Mesendoderm (in vitro differentiated cells): ENCODE measurements around the gene TBCD.

Source experiments
- DNase-seq: peaks from one replicate; pipeline ENCODE4 v3.0.0; 2013
- H2AK5ac ChIP-seq: 2 replicates; pipeline ENCODE4 v1.6.1; 2013; ENCODE audit warnings: low read length, inconsistent platforms
- H2BK120ac ChIP-seq: 2 replicates; pipeline ENCODE4 v1.6.1; 2013; ENCODE audit warnings: low read depth, mild to moderate bottlenecking, low read length, moderate library complexity, mixed read lengths
- H2BK15ac ChIP-seq: replicated peaks from 2 replicates; pipeline ENCODE4 v1.6.1; 2013; ENCODE audit warnings: low read depth, mild to moderate bottlenecking, moderate library complexity
- H2BK5ac ChIP-seq: 2 replicates; pipeline ENCODE4 v1.6.1; 2013; ENCODE audit warnings: low read length, inconsistent platforms
- H3K18ac ChIP-seq: 2 replicates; pipeline ENCODE4 v1.6.1; 2013; ENCODE audit warnings: mild to moderate bottlenecking, low read length, mixed read lengths
- H3K23ac ChIP-seq: one replicate; pipeline ENCODE4 v1.6.1; 2013; ENCODE audit warnings: low read length
- H3K27ac ChIP-seq: 2 replicates; pipeline ENCODE4 v1.5.1; 2013; ENCODE audit warnings: low read depth, mild to moderate bottlenecking, inconsistent platforms, low read length, moderate library complexity
- H3K27me3 ChIP-seq: 2 replicates; pipeline ENCODE4 v1.6.1; 2013; ENCODE audit warnings: low read length, control low read depth, mild to moderate bottlenecking, inconsistent platforms; ENCODE audit not compliant: insufficient read depth, poor library complexity
- H3K36me3 ChIP-seq: 2 replicates; pipeline ENCODE4 v1.6.1; 2013; ENCODE audit warnings: low read length, inconsistent platforms; ENCODE audit not compliant: control insufficient read depth, insufficient read depth
- H3K4ac ChIP-seq: one replicate; pipeline ENCODE4 v1.6.1; 2013; ENCODE audit warnings: low read depth, mild to moderate bottlenecking, low read length, moderate library complexity
- H3K4me1 ChIP-seq: 2 replicates; pipeline ENCODE4 v1.6.1; 2013; ENCODE audit warnings: low read depth, low read length, inconsistent platforms; ENCODE audit not compliant: control insufficient read depth
- H3K4me2 ChIP-seq: 2 replicates; pipeline ENCODE4 v1.6.1; 2013; ENCODE audit warnings: low read length
- H3K4me3 ChIP-seq: 2 replicates; pipeline ENCODE4 v1.5.1; 2013; ENCODE audit warnings: mild to moderate bottlenecking, low read length
- H3K56ac ChIP-seq: one replicate; pipeline ENCODE4 v1.6.1; 2013; ENCODE audit warnings: low read length
- H3K79me1 ChIP-seq: 2 replicates; pipeline ENCODE4 v1.6.1; 2013; ENCODE audit warnings: low read length, inconsistent platforms
- H3K79me2 ChIP-seq: 2 replicates; pipeline ENCODE4 v1.6.1; 2013; ENCODE audit warnings: mild to moderate bottlenecking, low read length; ENCODE audit not compliant: control insufficient read depth, insufficient read depth
- H3K9ac ChIP-seq: 2 replicates; pipeline ENCODE4 v1.6.1; 2013; ENCODE audit warnings: low read length, inconsistent platforms
- H4K5ac ChIP-seq: one replicate; pipeline ENCODE4 v1.6.1; 2013; ENCODE audit warnings: low read length
- H4K8ac ChIP-seq: one replicate; pipeline ENCODE4 v1.6.1; 2013; ENCODE audit warnings: low read depth, mild to moderate bottlenecking, control low read depth, low read length, moderate library complexity
- WGBS: extraction: QIAGEN DNeasy Blood & Tissue Kit; methylation state at CpG from one replicate; pipeline ENCODE4 v1.1.7; 2013; ENCODE audit warnings: low lambda C conversion rate, missing lambda C conversion rate; ENCODE audit not compliant: insufficient coverage; ENCODE audit errors: extremely low coverage; 5-methylcytosine and 5-hydroxymethylcytosine counted together

Gene TBCD

GRCh38 chr17:82956146-82956725, 204.4 kb downstream of the TBCD start:
- H3K27ac ChIP-seq: no peak overlapping the region
- H3K4ac ChIP-seq: no peak overlapping the region
- H4K5ac ChIP-seq: no peak overlapping the region
- no peaks in the 10 kb centered on the region for H3K79me2 ChIP-seq
- no peak overlapping the region for H2BK5ac ChIP-seq
- no peak overlapping the region for H3K18ac ChIP-seq
- H4K8ac ChIP-seq: no peak overlapping the region
- no peaks in the 10 kb centered on the region for H3K4me1 ChIP-seq
- no peak overlapping the region for H3K23ac ChIP-seq
- H3K79me1 ChIP-seq: no peaks in the 10 kb centered on the region
- H3K9ac ChIP-seq: no peak overlapping the region
- H3K36me3 ChIP-seq: no peaks in the 10 kb centered on the region
- H3K27me3 ChIP-seq: no peaks in the 10 kb centered on the region
- WGBS: no CpG with 5 or more reads among the region's 18 CpGs
- no peak for DNase-seq
- H2BK15ac ChIP-seq: no peak overlapping the region
- no peak overlapping the region for H2BK120ac ChIP-seq
- H2AK5ac ChIP-seq: no peak overlapping the region
- H3K56ac ChIP-seq: no peak overlapping the region
- H3K4me2 ChIP-seq: no peak overlapping the region
- H3K4me3 ChIP-seq: no peak overlapping the region

- Histone ChIP-seq H4K5ac (no peak overlapping the region), H2AK5ac (no peak overlapping the region), H2BK15ac (no peak overlapping the region), H4K8ac (no peak overlapping the region), H3K79me2 (no peaks in the 10 kb centered on the region), H3K23ac (no peak overlapping the region), H3K27ac (no peak overlapping the region), H3K56ac (no peak overlapping the region), H3K36me3 (no peaks in the 10 kb centered on the region), H3K18ac (no peak overlapping the region), H3K4me2 (no peak overlapping the region), H3K27me3 (no peaks in the 10 kb centered on the region), H3K4me1 (no peaks in the 10 kb centered on the region), H2BK120ac (no peak overlapping the region), H3K79me1 (no peaks in the 10 kb centered on the region), H2BK5ac (no peak overlapping the region), H3K4me3 (no peak overlapping the region), H3K4ac (no peak overlapping the region), H3K9ac (no peak overlapping the region)
- no CpG with 5 or more reads among the region's 33 CpGs for WGBS
- no peak for DNase-seq
Measured at GRCh38 chr17:82956726-82957468, 205.0 kb downstream of the TBCD start.

GRCh38 chr17:82957469-82957795, 205.6 kb downstream of the TBCD start:
- no CpG with 5 or more reads among the region's 8 CpGs for WGBS
- no peak overlapping the region for H3K9ac ChIP-seq
- no peak overlapping the region for H3K4ac ChIP-seq
- no peak overlapping the region for H3K23ac ChIP-seq
- H2BK120ac ChIP-seq: no peak overlapping the region
- H3K36me3 ChIP-seq: no peaks in the 10 kb centered on the region
- H3K27ac ChIP-seq: no peak overlapping the region
- no peak overlapping the region for H2BK5ac ChIP-seq
- H3K56ac ChIP-seq: no peak overlapping the region
- no peak overlapping the region for H2BK15ac ChIP-seq
- no peaks in the 10 kb centered on the region for H3K27me3 ChIP-seq
- DNase-seq: no peak
- H3K4me3 ChIP-seq: no peak overlapping the region
- no peaks in the 10 kb centered on the region for H3K79me1 ChIP-seq
- no peak overlapping the region for H4K8ac ChIP-seq
- H4K5ac ChIP-seq: no peak overlapping the region
- no peak overlapping the region for H2AK5ac ChIP-seq
- H3K4me1 ChIP-seq: no peaks in the 10 kb centered on the region
- H3K18ac ChIP-seq: no peak overlapping the region
- no peaks in the 10 kb centered on the region for H3K79me2 ChIP-seq
- H3K4me2 ChIP-seq: no peak overlapping the region

- DNase-seq: no peak
- Histone ChIP-seq H3K56ac (no peak overlapping the region), H2BK15ac (no peak overlapping the region), H3K79me2 (no peaks in the 10 kb centered on the region), H2BK5ac (no peak overlapping the region), H3K36me3 (no peaks in the 10 kb centered on the region), H3K9ac (no peak overlapping the region), H3K79me1 (no peaks in the 10 kb centered on the region), H3K4me3 (no peak overlapping the region), H4K8ac (no peak overlapping the region), H3K4me2 (no peak overlapping the region), H3K23ac (no peak overlapping the region), H3K18ac (no peak overlapping the region), H3K27ac (no peak overlapping the region), H4K5ac (no peak overlapping the region), H2AK5ac (no peak overlapping the region), H2BK120ac (no peak overlapping the region), H3K27me3 (no peaks in the 10 kb centered on the region), H3K4ac (no peak overlapping the region), H3K4me1 (no peaks in the 10 kb centered on the region)
- WGBS: no CpG with 5 or more reads among the region's 30 CpGs
Measured at GRCh38 chr17:82957961-82958561, 206.2 kb downstream of the TBCD start.

- H2BK15ac ChIP-seq: no peak overlapping the region
- no peaks in the 10 kb centered on the region for H3K36me3 ChIP-seq
- no peak overlapping the region for H3K56ac ChIP-seq
- no peak overlapping the region for H3K4ac ChIP-seq
- H4K8ac ChIP-seq: no peak overlapping the region
- no peak for DNase-seq
- no CpG with 5 or more reads among the region's 28 CpGs for WGBS
- no peak overlapping the region for H3K27ac ChIP-seq
- no peak overlapping the region for H3K23ac ChIP-seq
- H2AK5ac ChIP-seq: no peak overlapping the region
- no peaks in the 10 kb centered on the region for H3K79me2 ChIP-seq
- H3K79me1 ChIP-seq: no peaks in the 10 kb centered on the region
- H3K18ac ChIP-seq: no peak overlapping the region
- no peak overlapping the region for H3K9ac ChIP-seq
- no peak overlapping the region for H2BK120ac ChIP-seq
- no peaks in the 10 kb centered on the region for H3K4me1 ChIP-seq
- no peak overlapping the region for H3K4me3 ChIP-seq
- no peaks in the 10 kb centered on the region for H3K27me3 ChIP-seq
- no peak overlapping the region for H2BK5ac ChIP-seq
- no peak overlapping the region for H3K4me2 ChIP-seq
- H4K5ac ChIP-seq: no peak overlapping the region
Measured at GRCh38 chr17:82959242-82959930, 207.5 kb downstream of the TBCD start.
